Uterus (tissue), 2 donors: ENCODE results near the gene RBFOX2.

Experiments used
- POLR2A ChIP-seq, 2 donors: fragments of 450-650 bp; IDR thresholded peaks; one replicate each; pipeline ENCODE4 v1.6.1; 2016; ENCODE audit warnings: antibody characterized with exemption in 2 of 2, mild to moderate bottlenecking in 1 of 2, moderate library complexity in 1 of 2
- TF ChIP-seq, protein P1 (sequence below), 4 experiments: fragments of 200-600 bp in 2 of 4; fragments of 450-650 bp in 2 of 4; sonication (generic) in 2 of 4; IDR thresholded peaks; one replicate each; pipeline ENCODE4 v1.5.1; 2016 to 2019; ENCODE audit warnings: antibody characterized with exemption in 4 of 4, mild to moderate bottlenecking in 2 of 4, moderate library complexity in 1 of 4

DNA sequence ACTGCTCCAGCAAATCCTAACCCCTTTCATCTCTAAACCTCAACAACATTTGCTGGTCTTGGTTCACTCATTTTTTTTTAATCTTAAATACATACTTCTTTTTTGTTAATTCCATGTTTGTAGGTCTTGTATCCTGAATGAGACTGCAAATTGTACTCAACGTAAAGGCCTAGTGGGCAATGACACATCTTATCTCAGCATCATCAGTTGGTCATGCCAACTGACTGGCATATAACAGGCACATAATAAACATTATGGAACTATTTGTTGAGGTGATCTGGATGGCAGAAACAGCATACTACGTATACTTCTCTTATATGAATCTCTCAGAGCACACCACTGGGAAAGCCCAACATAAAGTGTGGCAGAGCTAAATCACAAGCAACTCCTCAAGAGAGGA is 116.7 kb downstream of the RBFOX2 start:
- TF ChIP-seq, protein P1, sequence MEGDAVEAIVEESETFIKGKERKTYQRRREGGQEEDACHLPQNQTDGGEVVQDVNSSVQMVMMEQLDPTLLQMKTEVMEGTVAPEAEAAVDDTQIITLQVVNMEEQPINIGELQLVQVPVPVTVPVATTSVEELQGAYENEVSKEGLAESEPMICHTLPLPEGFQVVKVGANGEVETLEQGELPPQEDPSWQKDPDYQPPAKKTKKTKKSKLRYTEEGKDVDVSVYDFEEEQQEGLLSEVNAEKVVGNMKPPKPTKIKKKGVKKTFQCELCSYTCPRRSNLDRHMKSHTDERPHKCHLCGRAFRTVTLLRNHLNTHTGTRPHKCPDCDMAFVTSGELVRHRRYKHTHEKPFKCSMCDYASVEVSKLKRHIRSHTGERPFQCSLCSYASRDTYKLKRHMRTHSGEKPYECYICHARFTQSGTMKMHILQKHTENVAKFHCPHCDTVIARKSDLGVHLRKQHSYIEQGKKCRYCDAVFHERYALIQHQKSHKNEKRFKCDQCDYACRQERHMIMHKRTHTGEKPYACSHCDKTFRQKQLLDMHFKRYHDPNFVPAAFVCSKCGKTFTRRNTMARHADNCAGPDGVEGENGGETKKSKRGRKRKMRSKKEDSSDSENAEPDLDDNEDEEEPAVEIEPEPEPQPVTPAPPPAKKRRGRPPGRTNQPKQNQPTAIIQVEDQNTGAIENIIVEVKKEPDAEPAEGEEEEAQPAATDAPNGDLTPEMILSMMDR (IDR thresholded peaks at IDR 0.05), result no peak
- no peak for TF ChIP-seq POLR2A (IDR thresholded peaks at IDR 0.05)
